GM06990 (cell line): ENCODE data around the gene GOLGA2.

Source experiments
- DNase-seq: peaks from one replicate; pipeline ENCODE4 v3.0.0-alpha.2; 2011; ENCODE audit not compliant: insufficient read length; ENCODE audit errors: extremely low read depth
- H3K27me3 ChIP-seq: replicated peaks from 2 replicates; pipeline ENCODE4 v1.6.0; 2011; ENCODE audit warnings: low read length; ENCODE audit not compliant: control insufficient read depth, insufficient read depth
- H3K36me3 ChIP-seq: 2 replicates; pipeline ENCODE4 v1.5.1; 2011; ENCODE audit warnings: low read length; ENCODE audit not compliant: control insufficient read depth, insufficient read depth
- H3K4me3 ChIP-seq: replicated peaks from 2 replicates; pipeline ENCODE4 v1.5.1; 2011; ENCODE audit warnings: low read depth, mild to moderate bottlenecking, control low read depth, low read length
- CTCF ChIP-seq: IDR thresholded peaks from 2 replicates; pipeline ENCODE4 v1.5.1; 2011; ENCODE audit warnings: low read length, control low read depth, mild to moderate bottlenecking, inconsistent platforms; ENCODE audit not compliant: insufficient read depth, poor library complexity, severe bottlenecking

GOLGA2 gene

GRCh38 chr9:128266868-128267590 lies 8.8 kb downstream of the GOLGA2 start:
- Histone ChIP-seq H3K27me3 (no peaks in the 10 kb centered on the region), H3K4me3 (no peak overlapping the region), H3K36me3 (peaks cover 31% of the 10 kb centered on the region)
- no peak for TF ChIP-seq CTCF
- no peak for DNase-seq

- H3K36me3 ChIP-seq = peaks cover 25% of the 10 kb centered on the region
These were observed 10.4 kb downstream of the GOLGA2 start for GRCh38 chr9:128265348-128265847.

GRCh38 chr9:128262687-128263086 lies 13.1 kb downstream of the GOLGA2 start:
- Histone ChIP-seq H3K27me3 (no peaks in the 10 kb centered on the region), H3K36me3 (peaks cover 37% of the 10 kb centered on the region), H3K4me3 (no peak overlapping the region)
- no peak for TF ChIP-seq CTCF
- DNase-seq = no peak

More at GRCh38 chr9:128265348-128265847, 10.4 kb downstream of the GOLGA2 start:
- H3K4me3 ChIP-seq = no peak overlapping the region
- H3K27me3 ChIP-seq = no peaks in the 10 kb centered on the region
- DNase-seq = no peak
- TF ChIP-seq CTCF = no peak

GRCh38 chr9:128260340-128260739 lies 15.5 kb downstream of the GOLGA2 start:
- no peaks in the 10 kb centered on the region for H3K27me3 ChIP-seq
- peaks cover 34% of the 10 kb centered on the region for H3K36me3 ChIP-seq
- DNase-seq = no peak
- H3K4me3 ChIP-seq = no peak overlapping the region
- TF ChIP-seq CTCF = no peak

- no peak overlapping the region for H3K4me3 ChIP-seq
- no peak for TF ChIP-seq CTCF
- no peaks in the 10 kb centered on the region for H3K27me3 ChIP-seq
- DNase-seq = no peak
- H3K36me3 ChIP-seq = peaks cover 32% of the 10 kb centered on the region
These were observed 16.7 kb downstream of the GOLGA2 start for GRCh38 chr9:128259156-128259555.
